ENCODE measurements around the gene TAF4B. TPM values are rescaled to one million over a fixed set of nuclear protein-coding genes. Genes with fewer than 3 reads are reported as not detected.

TAF4B gene
- polyA plus RNA-seq, 1 donor from 2014 or later: 0.38 TPM

DNA sequence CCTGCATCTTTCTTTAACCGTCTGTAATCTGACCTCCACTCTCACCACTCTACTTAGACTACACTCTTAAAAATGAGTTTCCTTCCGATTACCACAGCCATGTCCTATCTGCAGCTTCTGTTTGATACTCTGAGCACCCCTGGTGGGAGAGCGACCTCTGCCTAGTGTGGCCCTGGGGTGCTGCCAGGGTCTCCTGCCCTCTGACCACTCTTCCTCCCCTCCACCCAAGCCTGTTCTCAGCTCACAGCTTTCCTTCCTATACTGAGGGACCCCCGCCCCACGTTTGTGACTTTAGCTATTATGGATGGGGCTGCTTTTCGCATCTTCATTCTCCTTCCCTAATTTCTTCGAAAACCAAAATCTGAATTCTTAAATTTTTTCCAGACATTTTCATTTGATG is 189.4 kb downstream of the TAF4B start:
- H3K36me3 ChIP-seq (ENCODE audit: insufficient read depth, low read length): no peaks in the 10 kb centered on the region
- no peak overlapping the region for H3K4me2 ChIP-seq (ENCODE audit: low read length)
- H3K27ac ChIP-seq (ENCODE audit: low read length): no peak overlapping the region
- no peaks in the 10 kb centered on the region for H4K20me1 ChIP-seq (ENCODE audit: insufficient read depth)
- no peaks in the 10 kb centered on the region for H3K9me3 ChIP-seq (ENCODE audit: low read length)
- no peak for TF ChIP-seq POLR2AphosphoS5 (IDR thresholded peaks at IDR 0.05)
- no peak for TF ChIP-seq CTCF (IDR thresholded peaks at IDR 0.05; ENCODE audit: poor library complexity, severe bottlenecking)
- TF ChIP-seq RAD21 (conservative IDR thresholded peaks at IDR 0.05): no peak
- TF ChIP-seq EP300 (conservative IDR thresholded peaks at IDR 0.05; ENCODE audit: poor library complexity, severe bottlenecking): no peak
- no peak for TF ChIP-seq MXI1 (conservative IDR thresholded peaks at IDR 0.05; ENCODE audit: poor library complexity, severe bottlenecking)
- no peak for TF ChIP-seq EZH2 (IDR thresholded peaks at IDR 0.05; ENCODE audit: borderline replicate concordance, insufficient read depth, low read length, poor library complexity, severe bottlenecking)
- TF ChIP-seq, protein P1, sequence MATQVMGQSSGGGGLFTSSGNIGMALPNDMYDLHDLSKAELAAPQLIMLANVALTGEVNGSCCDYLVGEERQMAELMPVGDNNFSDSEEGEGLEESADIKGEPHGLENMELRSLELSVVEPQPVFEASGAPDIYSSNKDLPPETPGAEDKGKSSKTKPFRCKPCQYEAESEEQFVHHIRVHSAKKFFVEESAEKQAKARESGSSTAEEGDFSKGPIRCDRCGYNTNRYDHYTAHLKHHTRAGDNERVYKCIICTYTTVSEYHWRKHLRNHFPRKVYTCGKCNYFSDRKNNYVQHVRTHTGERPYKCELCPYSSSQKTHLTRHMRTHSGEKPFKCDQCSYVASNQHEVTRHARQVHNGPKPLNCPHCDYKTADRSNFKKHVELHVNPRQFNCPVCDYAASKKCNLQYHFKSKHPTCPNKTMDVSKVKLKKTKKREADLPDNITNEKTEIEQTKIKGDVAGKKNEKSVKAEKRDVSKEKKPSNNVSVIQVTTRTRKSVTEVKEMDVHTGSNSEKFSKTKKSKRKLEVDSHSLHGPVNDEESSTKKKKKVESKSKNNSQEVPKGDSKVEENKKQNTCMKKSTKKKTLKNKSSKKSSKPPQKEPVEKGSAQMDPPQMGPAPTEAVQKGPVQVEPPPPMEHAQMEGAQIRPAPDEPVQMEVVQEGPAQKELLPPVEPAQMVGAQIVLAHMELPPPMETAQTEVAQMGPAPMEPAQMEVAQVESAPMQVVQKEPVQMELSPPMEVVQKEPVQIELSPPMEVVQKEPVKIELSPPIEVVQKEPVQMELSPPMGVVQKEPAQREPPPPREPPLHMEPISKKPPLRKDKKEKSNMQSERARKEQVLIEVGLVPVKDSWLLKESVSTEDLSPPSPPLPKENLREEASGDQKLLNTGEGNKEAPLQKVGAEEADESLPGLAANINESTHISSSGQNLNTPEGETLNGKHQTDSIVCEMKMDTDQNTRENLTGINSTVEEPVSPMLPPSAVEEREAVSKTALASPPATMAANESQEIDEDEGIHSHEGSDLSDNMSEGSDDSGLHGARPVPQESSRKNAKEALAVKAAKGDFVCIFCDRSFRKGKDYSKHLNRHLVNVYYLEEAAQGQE (IDR thresholded peaks at IDR 0.05; ENCODE audit: borderline replicate concordance): no peak
- no peak for TF ChIP-seq TAF1 (IDR thresholded peaks at IDR 0.05; ENCODE audit: low read depth)
- no peak for TF ChIP-seq SMC3 (conservative IDR thresholded peaks at IDR 0.05; ENCODE audit: poor library complexity)
- no peaks in the 10 kb centered on the region for H3K9me2 ChIP-seq (ENCODE audit: insufficient read depth, low read length)
- H3K27me3 ChIP-seq (ENCODE audit: insufficient read depth, low read depth, low read length): no peaks in the 10 kb centered on the region
- H3F3A ChIP-seq (ENCODE audit: insufficient read depth, low read length, poor library complexity, severe bottlenecking): no peaks in the 10 kb centered on the region
- no peaks in the 10 kb centered on the region for H3K79me2 ChIP-seq (replicated peaks; ENCODE audit: insufficient read depth, low read length)
- H2AFZ ChIP-seq (ENCODE audit: low read depth, low read length): no peak overlapping the region
- H3K4me3 ChIP-seq (ENCODE audit: low read length): no peak overlapping the region
- no peak overlapping the region for H3K9ac ChIP-seq (ENCODE audit: low read length)

GRCh38 chr18:26416652-26417150 is 190.5 kb downstream of the TAF4B start:
- TF ChIP-seq MXI1 (conservative IDR thresholded peaks at IDR 0.05; ENCODE audit: poor library complexity, severe bottlenecking) (no peak), EP300 (conservative IDR thresholded peaks at IDR 0.05; ENCODE audit: poor library complexity, severe bottlenecking) (no peak), SMC3 (conservative IDR thresholded peaks at IDR 0.05; ENCODE audit: poor library complexity) (no peak), RAD21 (conservative IDR thresholded peaks at IDR 0.05) (no peak), EZH2 (IDR thresholded peaks at IDR 0.05; ENCODE audit: borderline replicate concordance, insufficient read depth, low read length, poor library complexity, severe bottlenecking) (no peak), POLR2AphosphoS5 (IDR thresholded peaks at IDR 0.05) (no peak), TAF1 (IDR thresholded peaks at IDR 0.05; ENCODE audit: low read depth) (no peak), CTCF (IDR thresholded peaks at IDR 0.05; ENCODE audit: poor library complexity, severe bottlenecking) (no peak)
- TF ChIP-seq, protein P1 (IDR thresholded peaks at IDR 0.05; ENCODE audit: borderline replicate concordance): no peak
- Histone ChIP-seq H3K9me3 (ENCODE audit: low read length) (no peaks in the 10 kb centered on the region), H3K4me3 (ENCODE audit: low read length) (no peak overlapping the region), H3K27me3 (ENCODE audit: insufficient read depth, low read depth, low read length) (no peaks in the 10 kb centered on the region), H3K9ac (ENCODE audit: low read length) (no peak overlapping the region), H4K20me1 (ENCODE audit: insufficient read depth) (no peaks in the 10 kb centered on the region), H3K79me2 (replicated peaks; ENCODE audit: insufficient read depth, low read length) (no peaks in the 10 kb centered on the region), H3K27ac (ENCODE audit: low read length) (no peak overlapping the region), H3K4me2 (ENCODE audit: low read length) (no peak overlapping the region), H2AFZ (ENCODE audit: low read depth, low read length) (no peak overlapping the region), H3K36me3 (ENCODE audit: insufficient read depth, low read length) (no peaks in the 10 kb centered on the region), H3F3A (ENCODE audit: insufficient read depth, low read length, poor library complexity, severe bottlenecking) (no peaks in the 10 kb centered on the region), H3K9me2 (ENCODE audit: insufficient read depth, low read length) (no peaks in the 10 kb centered on the region)
